Hepatocyte (in vitro differentiated cells): ENCODE data around the gene ROR1. TPM values are rescaled to one million over a fixed set of nuclear protein-coding genes. Genes with fewer than 3 reads are reported as not detected.

Source experiments
- DNase-seq: peaks from one replicate; pipeline ENCODE4 v3.0.0-alpha.2; 2016; ENCODE audit warnings: low spot score
- H2AFZ ChIP-seq: fragments of 200-600 bp; sonication (generic); 2 replicates; pipeline ENCODE4 v1.6.0; 2016; ENCODE audit warnings: antibody characterized with exemption, mild to moderate bottlenecking
- H3K27ac ChIP-seq: fragments of 200-600 bp; sonication (generic); 2 replicates; pipeline ENCODE4 v1.5.1; 2016; ENCODE audit warnings: mild to moderate bottlenecking
- H3K27me3 ChIP-seq: fragments of 200-600 bp; sonication (generic); 2 replicates; pipeline ENCODE4 v1.6.1; 2016
- H3K36me3 ChIP-seq: fragments of 200-600 bp; sonication (generic); replicated peaks from 2 replicates; pipeline ENCODE4 v1.5.1; 2016; ENCODE audit warnings: low read depth; ENCODE audit not compliant: insufficient read depth
- H3K4me1 ChIP-seq: fragments of 200-600 bp; sonication (generic); 2 replicates; pipeline ENCODE4 v1.5.1; 2016; ENCODE audit warnings: mild to moderate bottlenecking, moderate library complexity; ENCODE audit not compliant: insufficient read depth
- H3K4me2 ChIP-seq: fragments of 200-600 bp; sonication (generic); 2 replicates; pipeline ENCODE4 v1.6.0; 2016
- H3K4me3 ChIP-seq: fragments of 200-600 bp; sonication (generic); 2 replicates; pipeline ENCODE4 v1.5.1; 2016; ENCODE audit warnings: mild to moderate bottlenecking
- H3K79me2 ChIP-seq: fragments of 200-600 bp; sonication (generic); 2 replicates; pipeline ENCODE4 v1.6.0; 2017; ENCODE audit warnings: mild to moderate bottlenecking
- H3K9me2 ChIP-seq: fragments of 200-600 bp; sonication (generic); replicated peaks from 2 replicates; pipeline ENCODE4 v1.6.0; 2017; ENCODE audit warnings: mild to moderate bottlenecking; ENCODE audit not compliant: insufficient read depth
- H3K9me3 ChIP-seq: fragments of 200-600 bp; sonication (generic); 2 replicates; pipeline ENCODE4 v1.5.1; 2016; ENCODE audit warnings: low read depth, mild to moderate bottlenecking
- H4K20me1 ChIP-seq: fragments of 200-600 bp; sonication (generic); 2 replicates; pipeline ENCODE4 v1.6.0; 2016; ENCODE audit warnings: mild to moderate bottlenecking; ENCODE audit not compliant: insufficient read depth, poor library complexity, severe bottlenecking
- EZH2 ChIP-seq: fragments of 200-600 bp; sonication (generic); IDR thresholded peaks from 2 replicates; pipeline ENCODE4 v1.6.1; 2016; ENCODE audit warnings: antibody characterized with exemption, mild to moderate bottlenecking, borderline replicate concordance
- EZH2phosphoT487 ChIP-seq: fragments of 200-600 bp; sonication (generic); IDR thresholded peaks from one replicate; pipeline ENCODE4 v1.6.1; 2018; ENCODE audit warnings: antibody characterized with exemption, mild to moderate bottlenecking, low read depth, moderate library complexity; ENCODE audit not compliant: unreplicated experiment, severe bottlenecking
- WGBS: methylation state at CpG from one replicate; pipeline ENCODE4 v1.1.6; 2016; ENCODE audit warnings: low lambda C conversion rate; ENCODE audit errors: missing lambda C conversion rate; 5-methylcytosine and 5-hydroxymethylcytosine counted together
- polyA plus RNA-seq: library from polyadenylated mRNA; unstranded; fragments of >200 nt; fragmentation: Nextera tagmentation; extraction: Ambion mirVana; gene quantifications from 2 replicates; pipeline ENCODE4 v1.2.1, GENCODE V29; 2016
- total RNA-seq: library from RNA; depleted of rRNA; stranded (reverse); fragments of >200 nt; gene quantifications from 2 replicates; pipeline ENCODE4 v1.2.3, GENCODE V29; 2014
- TF ChIP-seq, protein P1 (sequence below): fragments of 200-600 bp; sonication (generic); IDR thresholded peaks from 2 replicates; pipeline ENCODE4 v1.5.1; 2016; ENCODE audit warnings: antibody characterized with exemption, mild to moderate bottlenecking; ENCODE audit not compliant: poor library complexity

ROR1 gene
- total and polyA plus RNA-seq, 2 experiments from 2014 or later, result 16.4 to 27.7 TPM

DNA sequence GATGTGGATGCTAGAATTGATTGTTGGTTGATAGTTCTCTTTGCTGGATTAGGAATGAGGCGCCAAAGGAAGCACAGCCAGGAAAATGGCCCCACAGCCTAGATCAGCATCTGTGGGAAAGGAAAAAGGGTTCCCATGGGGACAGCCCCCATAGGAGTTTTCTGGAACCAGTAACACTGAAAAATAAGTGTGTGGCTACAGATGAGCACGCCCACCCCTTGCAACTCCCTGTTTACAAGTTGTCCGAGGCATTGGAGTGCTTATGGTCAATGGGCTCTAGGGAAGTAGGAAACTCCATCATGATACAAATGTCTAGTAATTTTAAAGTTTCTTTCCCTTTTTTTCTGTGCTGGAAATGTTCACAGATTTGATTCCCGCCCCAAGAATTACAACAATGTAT, 405.8 kb downstream of the ROR1 start:
- WGBS, result 94% methylated on average over 4 of the region's 4 CpGs
- H3K36me3 ChIP-seq, result no peaks in the 10 kb centered on the region
- H3K79me2 ChIP-seq, result no peaks in the 10 kb centered on the region
- no peaks in the 10 kb centered on the region for H3K9me2 ChIP-seq
- TF ChIP-seq EZH2, result no peak
- TF ChIP-seq, protein P1, sequence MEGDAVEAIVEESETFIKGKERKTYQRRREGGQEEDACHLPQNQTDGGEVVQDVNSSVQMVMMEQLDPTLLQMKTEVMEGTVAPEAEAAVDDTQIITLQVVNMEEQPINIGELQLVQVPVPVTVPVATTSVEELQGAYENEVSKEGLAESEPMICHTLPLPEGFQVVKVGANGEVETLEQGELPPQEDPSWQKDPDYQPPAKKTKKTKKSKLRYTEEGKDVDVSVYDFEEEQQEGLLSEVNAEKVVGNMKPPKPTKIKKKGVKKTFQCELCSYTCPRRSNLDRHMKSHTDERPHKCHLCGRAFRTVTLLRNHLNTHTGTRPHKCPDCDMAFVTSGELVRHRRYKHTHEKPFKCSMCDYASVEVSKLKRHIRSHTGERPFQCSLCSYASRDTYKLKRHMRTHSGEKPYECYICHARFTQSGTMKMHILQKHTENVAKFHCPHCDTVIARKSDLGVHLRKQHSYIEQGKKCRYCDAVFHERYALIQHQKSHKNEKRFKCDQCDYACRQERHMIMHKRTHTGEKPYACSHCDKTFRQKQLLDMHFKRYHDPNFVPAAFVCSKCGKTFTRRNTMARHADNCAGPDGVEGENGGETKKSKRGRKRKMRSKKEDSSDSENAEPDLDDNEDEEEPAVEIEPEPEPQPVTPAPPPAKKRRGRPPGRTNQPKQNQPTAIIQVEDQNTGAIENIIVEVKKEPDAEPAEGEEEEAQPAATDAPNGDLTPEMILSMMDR, result no peak
- no peak for TF ChIP-seq EZH2phosphoT487
- no peaks in the 10 kb centered on the region for H4K20me1 ChIP-seq
- no peak overlapping the region for H3K4me2 ChIP-seq
- H3K27me3 ChIP-seq, result no peaks in the 10 kb centered on the region
- no peaks in the 10 kb centered on the region for H3K9me3 ChIP-seq
- peaks cover 9% of the 10 kb centered on the region for H3K4me1 ChIP-seq
- H3K27ac ChIP-seq, result no peak overlapping the region
- H2AFZ ChIP-seq, result no peak overlapping the region
- no peak overlapping the region for H3K4me3 ChIP-seq
- no peak for DNase-seq

DNA sequence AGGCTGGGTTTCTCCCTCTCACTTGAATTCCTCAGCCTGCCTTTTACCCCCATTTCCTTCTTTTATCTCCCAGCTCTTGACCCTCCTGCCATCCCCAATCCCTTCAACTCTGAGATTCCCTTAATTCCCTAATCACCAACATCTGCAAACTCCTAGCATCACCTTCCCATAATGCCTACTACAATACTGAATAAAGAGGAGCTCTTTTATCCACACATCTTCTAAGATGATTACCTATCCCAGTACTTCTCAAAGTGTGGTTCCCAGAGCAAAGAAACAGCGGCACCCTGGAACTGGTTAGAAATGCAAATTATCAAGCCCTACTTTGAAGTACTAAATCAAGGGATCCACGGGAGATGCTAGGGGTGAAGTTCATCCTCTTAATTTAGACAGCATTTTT, 408.4 kb downstream of the ROR1 start:
- Histone ChIP-seq H3K9me3 (no peaks in the 10 kb centered on the region), H3K9me2 (no peaks in the 10 kb centered on the region), H3K27ac (no peak overlapping the region), H3K4me1 (peaks cover 7% of the 10 kb centered on the region), H4K20me1 (no peaks in the 10 kb centered on the region), H2AFZ (no peak overlapping the region), H3K27me3 (no peaks in the 10 kb centered on the region), H3K4me2 (no peak overlapping the region), H3K79me2 (no peaks in the 10 kb centered on the region), H3K36me3 (no peaks in the 10 kb centered on the region), H3K4me3 (no peak overlapping the region)
- DNase-seq, result no peak
- no peak for TF ChIP-seq EZH2
- 73% methylated on average over 2 of the region's 2 CpGs for WGBS

DNA sequence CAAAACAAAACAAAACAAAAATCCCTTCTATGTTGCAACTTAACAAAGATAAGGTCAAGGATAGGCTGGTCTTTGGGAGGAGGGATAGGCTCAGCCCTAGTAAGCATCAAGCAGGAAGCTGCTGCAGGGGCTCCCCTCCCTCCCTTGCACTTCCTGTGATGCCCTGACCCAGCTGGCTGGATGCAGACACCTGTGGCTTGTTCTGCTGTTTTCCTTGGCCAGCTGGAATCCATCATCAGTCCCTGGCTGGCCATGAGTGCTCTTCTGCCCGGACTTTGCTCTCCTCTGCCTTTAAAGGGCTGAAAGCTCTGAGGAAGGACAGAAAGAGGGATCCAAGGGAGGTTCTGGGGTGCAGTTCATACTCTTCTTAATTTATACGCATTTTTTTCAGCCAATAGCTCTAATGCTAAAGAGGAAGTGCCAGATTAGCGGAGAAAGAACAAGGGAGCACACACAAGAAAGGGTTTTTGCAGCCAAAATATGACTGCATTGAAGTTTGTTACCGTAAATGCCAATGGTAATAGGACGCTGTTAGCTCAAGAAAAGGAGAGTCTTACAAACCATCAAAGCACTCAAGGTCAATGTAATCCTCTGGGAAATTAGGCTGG, 409.7 kb downstream of the ROR1 start:
- Histone ChIP-seq H3K9me3 (no peaks in the 10 kb centered on the region), H3K4me2 (peak overlapping the region; percentile 2), H3K36me3 (no peaks in the 10 kb centered on the region), H3K9me2 (no peaks in the 10 kb centered on the region), H3K4me1 (peaks cover 7% of the 10 kb centered on the region), H2AFZ (no peak overlapping the region), H3K27ac (peak overlapping the region; percentile 24), H3K4me3 (no peak overlapping the region), H3K79me2 (no peaks in the 10 kb centered on the region), H3K27me3 (no peaks in the 10 kb centered on the region), H4K20me1 (no peaks in the 10 kb centered on the region)
- 70% methylated on average over 5 of the region's 5 CpGs for WGBS
- no peak for DNase-seq
- TF ChIP-seq EZH2 (no peak), EZH2phosphoT487 (no peak)
- TF ChIP-seq, protein P1, result no peak

DNA sequence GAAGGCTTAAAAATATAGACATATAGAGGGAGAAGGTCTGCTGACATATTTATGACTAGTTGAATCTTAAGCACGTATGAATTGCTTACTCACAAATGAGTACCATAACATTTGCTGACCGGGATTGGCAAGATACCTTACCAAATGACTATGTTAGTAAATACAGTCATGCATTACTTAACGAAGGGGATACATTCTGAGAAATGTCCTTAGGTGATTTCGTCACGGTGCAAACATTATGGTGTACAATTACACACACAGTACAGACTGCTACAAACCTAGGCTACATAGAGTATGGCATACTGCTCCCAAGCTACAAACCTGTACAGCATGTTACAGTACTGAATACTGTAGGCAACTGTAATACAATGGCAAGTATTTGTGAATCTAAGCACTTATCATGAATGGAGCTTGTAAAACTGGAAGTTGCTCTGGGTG, 410.2 kb downstream of the ROR1 start:
- Histone ChIP-seq H3K4me2 (peak overlapping the region; percentile 2), H3K27ac (peak overlapping the region; percentile 24), H3K4me3 (no peak overlapping the region), H3K79me2 (no peaks in the 10 kb centered on the region), H3K9me3 (no peaks in the 10 kb centered on the region), H2AFZ (no peak overlapping the region), H3K36me3 (no peaks in the 10 kb centered on the region), H3K9me2 (no peaks in the 10 kb centered on the region), H3K4me1 (peaks cover 7% of the 10 kb centered on the region), H4K20me1 (no peaks in the 10 kb centered on the region), H3K27me3 (no peaks in the 10 kb centered on the region)
- 41% methylated on average over 5 of the region's 5 CpGs for WGBS
- TF ChIP-seq EZH2, result no peak
- TF ChIP-seq, protein P1, result no peak
- no peak for TF ChIP-seq EZH2phosphoT487
- DNase-seq, result no peak
